Epithelial cell of esophagus (primary cell): ENCODE measurements around the gene ADAMTS14.

ENCODE experiments used
- DNase-seq: peaks from one replicate; pipeline ENCODE4 v3.0.0; 2010; ENCODE audit warnings: low read depth
- H3K4me3 ChIP-seq: 2 replicates; pipeline ENCODE4 v1.5.1; 2011; ENCODE audit warnings: mild to moderate bottlenecking, low read length, control low read depth
- CTCF ChIP-seq: IDR thresholded peaks from 2 replicates; pipeline ENCODE4 v1.5.1; 2011; ENCODE audit warnings: low read depth, mild to moderate bottlenecking, low read length, control low read depth, inconsistent platforms; ENCODE audit not compliant: insufficient read depth; ENCODE audit errors: missing control alignments

ADAMTS14 gene

GRCh38 chr10:70677620-70678249 is 5.4 kb downstream of the ADAMTS14 start:
- no peak overlapping the region for H3K4me3 ChIP-seq
- TF ChIP-seq CTCF: no peak
- no peak for DNase-seq

GRCh38 chr10:70678250-70678635 is 5.9 kb downstream of the ADAMTS14 start:
- no peak for TF ChIP-seq CTCF
- no peak overlapping the region for H3K4me3 ChIP-seq
- no peak for DNase-seq

GRCh38 chr10:70678757-70679489 is 6.6 kb downstream of the ADAMTS14 start:
- DNase-seq: no peak
- H3K4me3 ChIP-seq: no peak overlapping the region
- no peak for TF ChIP-seq CTCF

- no peak for TF ChIP-seq CTCF
- no peak for DNase-seq
- no peak overlapping the region for H3K4me3 ChIP-seq
These were observed 7.2 kb downstream of the ADAMTS14 start for GRCh38 chr10:70679498-70679897.

- H3K4me3 ChIP-seq: no peak overlapping the region
- no peak for TF ChIP-seq CTCF
- DNase-seq: peak; percentile 17
These were observed 8.8 kb downstream of the ADAMTS14 start for GRCh38 chr10:70680899-70681730.

- TF ChIP-seq CTCF: no peak
- DNase-seq: no peak
- H3K4me3 ChIP-seq: no peak overlapping the region
These were observed 9.4 kb downstream of the ADAMTS14 start for GRCh38 chr10:70681731-70682005.
